Astrocyte (in vitro differentiated cells and primary cell): ENCODE measurements around the gene CD24. TPM values are rescaled to one million over a fixed set of nuclear protein-coding genes. Genes with fewer than 3 reads are reported as not detected.
"Not testable (repeated sequence)": the region's sequence is repeated elsewhere in the genome, so short reads cannot be mapped to it uniquely, and the experiment has no call there.

Experiments
- DNase-seq: peaks from one replicate; pipeline ENCODE4 v3.0.0-alpha.2; 2010; ENCODE audit warnings: low read depth
- FAIRE-seq: peaks from 2 replicates; lab custom pipeline; 2011; peaks lifted over from hg19 to GRCh38; lab: Jason Lieb, UNC
- H2AFZ ChIP-seq: 2 replicates; pipeline ENCODE4 v1.6.0; 2012; ENCODE audit warnings: low read depth, low read length, inconsistent platforms
- H3K27ac ChIP-seq: 2 replicates; pipeline ENCODE4 v1.5.1; 2011; ENCODE audit warnings: low read depth, low read length, inconsistent platforms
- H3K27me3 ChIP-seq: 2 replicates; pipeline ENCODE4 v1.6.0; 2011; ENCODE audit warnings: low read length, inconsistent platforms; ENCODE audit not compliant: insufficient read depth
- H3K36me3 ChIP-seq: 2 replicates; pipeline ENCODE4 v1.5.1; 2011; ENCODE audit warnings: low read length, inconsistent platforms; ENCODE audit not compliant: insufficient read depth
- H3K4me1 ChIP-seq: 2 replicates; pipeline ENCODE4 v1.5.1; 2011; ENCODE audit warnings: low read length, inconsistent platforms; ENCODE audit not compliant: insufficient read depth
- H3K4me2 ChIP-seq: 2 replicates; pipeline ENCODE4 v1.6.0; 2012; ENCODE audit warnings: low read length, inconsistent platforms
- H3K4me3 ChIP-seq: 2 replicates; pipeline ENCODE4 v1.5.1; 2011; ENCODE audit warnings: low read depth, mild to moderate bottlenecking, low read length, inconsistent platforms; ENCODE audit not compliant: insufficient read depth
- H3K79me2 ChIP-seq: 2 replicates; pipeline ENCODE4 v1.6.0; 2012; ENCODE audit warnings: mild to moderate bottlenecking, low read length, inconsistent platforms; ENCODE audit not compliant: insufficient read depth
- H3K9ac ChIP-seq: 2 replicates; pipeline ENCODE4 v1.6.0; 2012; ENCODE audit warnings: mild to moderate bottlenecking, low read length, inconsistent platforms
- H3K9me3 ChIP-seq: 2 replicates; pipeline ENCODE4 v1.5.1; 2012; ENCODE audit warnings: low read depth, mild to moderate bottlenecking, low read length, inconsistent platforms; ENCODE audit not compliant: insufficient read depth
- H4K20me1 ChIP-seq: 2 replicates; pipeline ENCODE4 v1.6.0; 2012; ENCODE audit warnings: low read length, inconsistent platforms; ENCODE audit not compliant: insufficient read depth
- H3K27ac Mint-ChIP-seq: one replicate; pipeline ENCODE4 v1.8.0; 2021; ENCODE audit warnings: mild to moderate bottlenecking, mixed read lengths; ENCODE audit not compliant: unreplicated experiment
- H3K27me3 Mint-ChIP-seq: one replicate; pipeline ENCODE4 v1.8.0; 2021; ENCODE audit warnings: low read depth, mixed read lengths; ENCODE audit not compliant: unreplicated experiment
- H3K36me3 Mint-ChIP-seq: one replicate; pipeline ENCODE4 v1.8.0; 2021; ENCODE audit warnings: low read depth, mixed read lengths; ENCODE audit not compliant: unreplicated experiment
- H3K4me1 Mint-ChIP-seq: one replicate; pipeline ENCODE4 v1.8.0; 2021; ENCODE audit warnings: low read depth, mixed read lengths; ENCODE audit not compliant: unreplicated experiment
- H3K4me3 Mint-ChIP-seq: one replicate; pipeline ENCODE4 v1.8.0; 2021; ENCODE audit warnings: mild to moderate bottlenecking, moderate library complexity, mixed read lengths; ENCODE audit not compliant: unreplicated experiment
- H3K9me3 Mint-ChIP-seq: one replicate; pipeline ENCODE4 v1.8.0; 2021; ENCODE audit warnings: mild to moderate bottlenecking, mixed read lengths; ENCODE audit not compliant: unreplicated experiment
- EZH2 ChIP-seq: IDR thresholded peaks from 2 replicates; pipeline ENCODE4 v1.6.1; 2012; ENCODE audit warnings: mild to moderate bottlenecking, low read length, inconsistent platforms; ENCODE audit not compliant: insufficient read depth
- total RNA-seq: library from RNA; stranded (reverse); gene quantifications from 2 replicates; pipeline ENCODE4 v1.2.1, GENCODE V29; 2021
- TF ChIP-seq, protein P1 (sequence below): IDR thresholded peaks from 2 replicates; pipeline ENCODE4 v1.5.1; 2011; ENCODE audit warnings: low read depth, mild to moderate bottlenecking, inconsistent platforms, low read length, moderate library complexity; ENCODE audit not compliant: insufficient read depth

Gene CD24
- total RNA-seq, 1 donor from 2014 or later = 95.1 TPM

DNA sequence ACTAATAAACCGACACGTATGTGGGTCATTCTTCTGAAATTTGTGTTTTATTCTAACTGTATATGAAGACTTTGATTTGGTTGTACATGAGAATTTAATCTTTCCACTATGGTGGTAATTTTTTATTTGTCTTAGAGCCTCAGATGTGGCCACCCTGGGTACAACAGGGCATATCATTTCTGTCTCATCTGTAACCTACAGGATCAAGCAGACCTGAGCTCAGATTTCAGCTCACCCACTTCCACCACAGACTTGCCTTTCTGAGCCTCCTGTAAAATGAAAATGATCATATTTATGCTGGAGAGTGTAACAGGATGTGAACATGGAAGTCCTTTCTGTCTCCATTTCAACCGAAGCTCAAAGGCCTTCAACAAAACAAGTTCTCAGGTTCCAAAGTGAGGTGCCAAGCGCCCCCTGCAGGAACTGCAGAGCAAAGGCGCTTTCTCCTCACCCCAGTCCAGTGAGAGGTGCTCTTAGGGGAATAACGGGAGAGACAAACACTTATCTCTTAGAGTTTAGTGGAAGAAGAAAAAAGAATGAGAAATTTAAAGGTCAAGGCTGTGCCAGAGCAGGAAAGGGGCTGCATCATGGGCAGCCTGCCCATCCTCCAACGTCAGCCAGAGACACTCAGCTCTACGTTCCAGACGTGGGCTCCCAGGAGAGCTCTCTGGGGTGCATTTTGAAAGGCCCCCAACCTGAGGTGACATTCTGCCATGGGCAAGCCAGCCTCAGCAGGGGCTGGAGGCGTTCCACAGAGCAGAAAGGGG lies 23.0 kb upstream of the CD24 start:
- H2AFZ ChIP-seq = no peak overlapping the region
- no peaks in the 10 kb centered on the region for H3K4me1 Mint-ChIP-seq
- no peak overlapping the region for H3K4me2 ChIP-seq
- no peak overlapping the region for H3K27ac ChIP-seq
- H3K9me3 ChIP-seq = no peaks in the 10 kb centered on the region
- H3K4me3 ChIP-seq = no peak overlapping the region
- no peaks in the 10 kb centered on the region for H4K20me1 ChIP-seq
- no peak overlapping the region for H3K4me3 Mint-ChIP-seq
- no peaks in the 10 kb centered on the region for H3K27me3 Mint-ChIP-seq
- no peaks in the 10 kb centered on the region for H3K4me1 ChIP-seq
- DNase-seq (peak; percentile 16), FAIRE-seq (peak; percentile 17)
- no peaks in the 10 kb centered on the region for H3K79me2 ChIP-seq
- no peak for TF ChIP-seq EZH2
- TF ChIP-seq, protein P1, sequence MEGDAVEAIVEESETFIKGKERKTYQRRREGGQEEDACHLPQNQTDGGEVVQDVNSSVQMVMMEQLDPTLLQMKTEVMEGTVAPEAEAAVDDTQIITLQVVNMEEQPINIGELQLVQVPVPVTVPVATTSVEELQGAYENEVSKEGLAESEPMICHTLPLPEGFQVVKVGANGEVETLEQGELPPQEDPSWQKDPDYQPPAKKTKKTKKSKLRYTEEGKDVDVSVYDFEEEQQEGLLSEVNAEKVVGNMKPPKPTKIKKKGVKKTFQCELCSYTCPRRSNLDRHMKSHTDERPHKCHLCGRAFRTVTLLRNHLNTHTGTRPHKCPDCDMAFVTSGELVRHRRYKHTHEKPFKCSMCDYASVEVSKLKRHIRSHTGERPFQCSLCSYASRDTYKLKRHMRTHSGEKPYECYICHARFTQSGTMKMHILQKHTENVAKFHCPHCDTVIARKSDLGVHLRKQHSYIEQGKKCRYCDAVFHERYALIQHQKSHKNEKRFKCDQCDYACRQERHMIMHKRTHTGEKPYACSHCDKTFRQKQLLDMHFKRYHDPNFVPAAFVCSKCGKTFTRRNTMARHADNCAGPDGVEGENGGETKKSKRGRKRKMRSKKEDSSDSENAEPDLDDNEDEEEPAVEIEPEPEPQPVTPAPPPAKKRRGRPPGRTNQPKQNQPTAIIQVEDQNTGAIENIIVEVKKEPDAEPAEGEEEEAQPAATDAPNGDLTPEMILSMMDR = peak; percentile 83
- H3K9me3 Mint-ChIP-seq = no peaks in the 10 kb centered on the region
- H3K36me3 Mint-ChIP-seq = no peaks in the 10 kb centered on the region
- H3K36me3 ChIP-seq = no peaks in the 10 kb centered on the region
- no peak overlapping the region for H3K27ac Mint-ChIP-seq
- no peaks in the 10 kb centered on the region for H3K27me3 ChIP-seq
- H3K9ac ChIP-seq = no peak overlapping the region

DNA sequence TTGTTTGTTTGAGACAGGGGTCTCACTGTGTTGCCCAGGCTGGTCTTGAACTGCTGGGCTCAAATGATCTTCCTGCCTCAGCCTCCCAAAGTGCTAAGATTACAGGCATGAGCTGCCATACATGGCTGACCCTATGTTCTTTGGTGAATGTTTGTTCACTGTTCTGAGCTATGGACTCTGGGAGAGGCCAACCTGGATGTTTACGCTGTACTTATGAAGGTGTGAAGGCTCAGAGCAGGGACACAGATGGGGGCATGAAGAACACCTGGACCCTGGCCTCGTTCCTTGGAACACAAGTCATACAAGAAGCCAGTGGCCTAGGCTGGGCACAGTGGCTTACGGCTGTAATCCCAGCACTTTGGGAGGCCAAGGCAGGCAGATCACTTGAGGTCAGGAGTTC lies 21.1 kb upstream of the CD24 start:
- Mint-ChIP-seq H3K36me3 (no peaks in the 10 kb centered on the region), H3K27ac (no peak overlapping the region), H3K27me3 (no peaks in the 10 kb centered on the region), H3K9me3 (no peaks in the 10 kb centered on the region), H3K4me1 (no peaks in the 10 kb centered on the region), H3K4me3 (no peak overlapping the region)
- Histone ChIP-seq H3K4me2 (no peak overlapping the region), H3K4me1 (no peaks in the 10 kb centered on the region), H3K9me3 (no peaks in the 10 kb centered on the region), H3K27me3 (peaks cover 3% of the 10 kb centered on the region), H3K36me3 (no peaks in the 10 kb centered on the region), H3K27ac (no peak overlapping the region), H3K9ac (no peak overlapping the region), H3K79me2 (no peaks in the 10 kb centered on the region), H2AFZ (no peak overlapping the region), H4K20me1 (no peaks in the 10 kb centered on the region), H3K4me3 (no peak overlapping the region)
- FAIRE-seq (no peak), DNase-seq (no peak)
- TF ChIP-seq, protein P1 = no peak
- no peak for TF ChIP-seq EZH2

DNA sequence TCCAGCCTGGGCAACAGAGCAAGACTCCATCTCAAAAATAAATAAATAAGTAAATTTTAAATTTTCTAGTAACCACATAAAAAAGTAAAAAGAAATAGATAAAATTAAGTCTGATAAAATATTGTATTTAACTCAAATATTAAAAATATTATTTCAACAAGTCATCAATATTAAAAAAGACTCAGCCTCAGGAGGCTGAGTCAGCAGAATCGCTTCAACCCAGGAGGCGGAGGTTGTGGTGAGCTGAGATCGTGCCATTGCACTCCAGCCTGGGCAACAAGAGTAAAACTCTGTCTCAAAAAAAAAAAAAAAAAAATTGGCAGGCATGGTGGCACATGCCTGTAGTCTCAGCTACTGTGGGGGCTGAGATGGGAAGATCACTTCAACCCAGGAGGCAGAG lies 15.2 kb upstream of the CD24 start:
- not testable (repeated sequence) for H3K9me3 ChIP-seq, H3K27ac Mint-ChIP-seq, H3K27me3 ChIP-seq, H3K4me1 Mint-ChIP-seq, H3K36me3 Mint-ChIP-seq, H2AFZ ChIP-seq, H4K20me1 ChIP-seq, H3K79me2 ChIP-seq, H3K4me1 ChIP-seq, H3K9ac ChIP-seq, H3K9me3 Mint-ChIP-seq, H3K27ac ChIP-seq, H3K27me3 Mint-ChIP-seq, H3K4me3 ChIP-seq, FAIRE-seq, H3K4me3 Mint-ChIP-seq, H3K36me3 ChIP-seq, DNase-seq, H3K4me2 ChIP-seq
